HL-60/S4 treated with retinoic acid at 250 ng/mL for 4 days and 3 days (cell line): ENCODE results near the gene GDPD3.
"Not testable (repeated sequence)": the region's sequence is repeated elsewhere in the genome, so short reads cannot be mapped to it uniquely, and the experiment has no call there.

ENCODE experiments used
- in situ Hi-C: fragments of 300-500 bp; cut with MboI; formaldehyde crosslinking; loops from 2 replicates; pipeline ENCODE4 v1.7.0; 2022; ENCODE audit warnings: low sequenced_read_pairs

Gene GDPD3

DNA sequence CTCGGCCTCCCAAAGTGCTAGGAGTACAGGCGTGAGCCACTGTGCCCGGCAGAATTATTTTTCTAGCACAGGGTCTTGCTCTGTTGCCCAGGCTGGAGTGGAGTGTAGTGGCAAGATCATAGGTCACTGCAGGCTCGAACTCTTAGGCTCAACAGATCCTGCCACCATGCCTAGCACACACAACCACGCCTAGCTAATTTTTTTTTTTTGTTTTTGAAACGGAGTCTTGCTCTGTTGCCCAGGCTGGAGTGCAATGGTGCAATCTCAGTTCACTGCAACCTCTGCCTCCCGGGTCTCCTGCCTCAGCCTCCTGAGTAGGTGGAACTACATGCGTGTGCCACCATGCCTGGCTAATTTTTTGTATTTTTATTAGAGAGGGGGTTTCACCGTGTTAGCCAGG, 12.4 kb upstream of the GDPD3 start:
- in situ Hi-C loops = not testable (repeated sequence)

DNA sequence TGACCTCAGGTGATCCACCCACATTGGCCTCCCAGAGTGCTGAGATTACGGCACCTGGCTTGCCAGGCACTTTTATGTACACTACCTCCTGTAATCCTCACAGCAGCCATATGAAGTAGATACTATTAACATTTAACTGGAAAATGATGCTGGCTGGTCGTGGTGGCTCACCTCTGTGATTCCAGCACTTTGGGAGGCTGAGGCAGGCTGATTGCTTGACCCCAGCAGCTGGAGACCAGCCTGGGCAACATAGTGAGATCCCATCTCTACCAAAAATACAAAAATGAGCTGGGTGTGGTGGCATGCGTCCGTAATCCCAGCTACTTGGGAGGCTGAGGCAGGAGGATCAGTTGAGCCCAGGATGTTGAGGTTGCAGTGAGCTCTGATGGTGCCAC, 11.6 kb upstream of the GDPD3 start:
- in situ Hi-C loops = loop anchor here (25.0 kb wide), 1 partner anchor 287 kb away; the partner anchor contains the start of gene ZNF771

- in situ Hi-C loops = loop anchor here (25.0 kb wide), 1 partner anchor 290 kb away; the partner anchor contains the start of gene ZNF771
Observed at GRCh38 chr16:30122604-30123160, 9.3 kb upstream of the GDPD3 start.

DNA sequence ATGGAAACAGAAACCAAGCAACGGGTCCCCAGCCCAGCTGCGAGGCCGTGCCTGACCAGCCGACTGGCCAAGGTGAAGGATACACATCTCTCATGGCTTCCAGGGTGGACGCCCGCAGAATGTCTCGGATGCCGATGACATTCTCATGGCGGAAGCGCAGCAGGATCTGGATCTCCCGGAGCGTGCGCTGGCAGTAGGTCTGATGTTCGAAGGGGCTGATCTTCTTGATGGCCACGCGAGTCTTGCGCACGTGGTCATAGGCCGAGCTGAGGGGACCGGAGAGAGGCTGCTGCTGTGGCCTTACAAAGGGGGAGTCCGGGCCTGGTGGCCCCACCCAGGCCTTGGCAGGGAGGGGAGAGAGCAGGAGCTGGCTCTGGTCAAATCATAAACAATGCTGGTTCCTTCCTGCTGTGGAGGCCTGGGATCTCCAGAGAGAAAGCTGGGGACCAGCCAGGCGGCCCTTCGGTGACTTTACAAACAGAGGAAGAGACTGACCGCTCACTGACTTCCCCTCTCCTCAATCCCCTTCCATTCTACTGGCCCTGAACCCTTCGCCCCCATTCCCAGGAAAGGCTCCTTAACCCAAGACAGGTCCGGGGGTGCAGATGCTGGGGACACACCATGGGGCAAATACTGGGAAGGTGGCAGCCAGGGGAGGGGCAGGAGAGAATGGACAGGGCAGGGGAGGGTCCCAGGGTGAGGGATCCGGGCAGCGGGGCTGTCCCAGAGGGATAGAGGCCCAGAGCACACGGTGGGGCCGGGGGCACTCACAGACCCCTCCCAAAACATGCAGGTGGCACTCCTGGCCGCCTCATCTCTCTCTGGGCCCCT, 8.6 kb upstream of the GDPD3 start:
- in situ Hi-C loops = loop anchor here (25.0 kb wide), 1 partner anchor 290 kb away; the partner anchor contains the start of gene ZNF771

DNA sequence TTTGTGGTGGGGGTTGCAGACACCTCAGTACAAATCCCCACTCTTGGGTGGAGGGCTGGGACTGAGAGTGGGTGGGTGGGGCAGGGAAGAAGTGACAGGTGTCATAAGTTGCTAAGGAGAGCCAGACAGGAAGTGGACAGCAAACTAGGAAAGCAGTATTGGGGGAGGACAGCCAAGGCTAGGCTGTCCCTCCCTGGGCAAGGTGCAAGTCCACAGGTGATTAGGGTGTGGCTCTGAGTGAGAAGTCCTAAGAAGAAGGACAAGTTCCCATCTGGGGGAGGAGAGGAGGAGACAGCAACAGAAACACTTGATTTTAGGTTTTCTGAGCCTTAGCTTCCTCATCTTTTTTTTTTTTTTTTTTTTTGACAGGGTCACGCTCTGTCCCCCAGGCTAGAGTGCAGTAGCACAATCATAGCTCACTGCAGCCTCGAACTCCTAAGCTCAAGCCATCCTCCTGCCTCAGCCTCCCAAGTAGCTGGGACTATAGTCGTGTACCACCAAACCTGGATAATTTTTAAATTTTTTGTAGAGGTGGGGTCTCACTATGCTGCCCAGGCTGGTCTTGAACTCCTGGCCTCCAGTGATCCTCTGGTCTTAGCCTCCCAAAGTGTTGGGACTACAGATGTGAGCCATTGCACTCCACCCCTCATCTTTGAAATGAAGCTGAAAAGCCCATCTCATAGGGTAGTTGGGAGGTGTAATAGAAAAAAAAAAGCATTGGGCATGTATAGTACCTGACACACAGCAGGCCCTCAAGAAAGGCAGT, 7.2 kb upstream of the GDPD3 start:
- in situ Hi-C loops = loop anchor here (25.0 kb wide), 1 partner anchor 292 kb away; the partner anchor contains the start of gene ZNF771

GRCh38 chr16:30119428-30119827, 6.1 kb upstream of the GDPD3 start:
- in situ Hi-C loops = loop anchor here (25.0 kb wide), 1 partner anchor 293 kb away; the partner anchor contains the start of gene ZNF771

- in situ Hi-C loops = loop anchor here (25.0 kb wide), 1 partner anchor 295 kb away; the partner anchor contains the start of gene ZNF771
Observed at GRCh38 chr16:30117768-30118167, 4.4 kb upstream of the GDPD3 start.

DNA sequence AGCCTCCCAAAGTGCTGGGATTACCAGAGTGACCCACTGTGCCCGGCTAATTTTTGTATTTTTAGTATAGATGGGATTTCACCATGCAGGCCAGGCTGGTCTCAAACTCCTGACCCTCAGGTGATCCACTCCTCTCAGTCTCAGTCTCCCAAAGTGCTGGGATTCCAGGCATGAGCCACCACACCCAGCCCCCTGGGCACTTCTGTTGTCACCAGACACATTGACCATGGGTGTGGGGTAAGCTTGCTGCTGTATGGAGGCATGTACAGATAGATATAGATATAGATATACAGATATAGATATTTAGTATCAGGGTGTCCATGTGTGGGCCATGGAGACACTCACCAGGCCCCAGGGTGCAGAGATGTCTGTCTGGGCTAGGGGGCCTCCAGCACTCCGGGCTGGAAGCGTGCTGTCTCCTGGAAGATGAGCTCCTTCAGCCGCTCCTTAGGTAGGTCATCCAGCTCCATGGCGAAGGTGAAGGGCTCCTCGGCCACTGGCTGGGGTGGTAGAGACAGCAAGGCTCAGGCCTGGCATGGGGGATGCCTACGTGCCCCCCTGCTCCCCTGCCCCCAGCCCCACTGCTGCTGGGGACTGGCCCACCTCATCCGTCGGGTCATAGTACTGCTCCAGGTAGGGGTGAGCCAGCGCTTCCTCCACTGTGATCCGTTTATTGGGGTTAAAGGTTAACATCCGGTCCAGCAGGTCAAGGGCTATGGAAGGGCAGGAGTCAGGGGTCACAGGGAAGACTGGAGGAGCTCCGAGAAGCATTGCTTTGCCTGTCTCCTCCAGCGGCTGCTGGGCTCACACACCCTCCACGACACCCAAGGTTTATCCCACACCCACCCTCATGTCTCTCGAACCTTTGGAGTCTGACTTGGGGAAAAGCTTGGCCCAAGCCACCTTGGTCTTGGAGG, 3.2 kb upstream of the GDPD3 start:
- in situ Hi-C loops = loop anchor here (25.0 kb wide), 1 partner anchor 296 kb away; the partner anchor contains the start of gene ZNF771

DNA sequence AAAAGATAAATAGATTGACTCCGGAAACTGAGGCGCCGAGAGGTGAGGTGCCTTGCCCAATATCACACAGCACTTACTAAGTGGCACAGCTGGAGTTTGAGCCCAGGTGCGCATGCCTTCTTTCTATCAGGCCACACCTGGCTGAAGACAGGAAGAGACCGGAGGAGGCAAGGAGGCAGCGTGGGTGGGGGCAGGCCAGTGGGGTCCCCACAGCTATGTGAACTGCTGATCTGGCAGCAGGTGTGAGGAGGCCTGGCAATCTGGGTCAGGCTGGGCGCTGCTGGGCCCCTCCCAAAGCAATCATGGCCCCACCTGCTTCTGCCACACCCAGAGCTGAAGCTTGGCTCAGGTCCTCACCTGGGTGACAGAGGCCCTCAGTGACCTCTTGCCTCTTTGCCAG, 1.9 kb upstream of the GDPD3 start:
- in situ Hi-C loops = loop anchor here (25.0 kb wide), 1 partner anchor 297 kb away; the partner anchor contains the start of gene ZNF771

- in situ Hi-C loops = loop anchor here (25.0 kb wide), 1 partner anchor 297 kb away; the partner anchor contains the start of gene ZNF771
Observed at GRCh38 chr16:30114833-30115232, 1.5 kb upstream of the GDPD3 start.

- in situ Hi-C loops = loop anchor here (25.0 kb wide), 1 partner anchor 298 kb away; the partner anchor contains the start of gene ZNF771
Observed at GRCh38 chr16:30114411-30114810, 1.1 kb upstream of the GDPD3 start.

- in situ Hi-C loops = loop anchor here (25.0 kb wide), 1 partner anchor 298 kb away; the partner anchor contains the start of gene ZNF771
Observed at GRCh38 chr16:30113711-30114333, 485 bp upstream of the GDPD3 start.

- in situ Hi-C loops = loop anchor here (25.0 kb wide), 1 partner anchor 300 kb away; the partner anchor contains the start of gene ZNF771
Observed at GRCh38 chr16:30112197-30113030, 923 bp downstream of the GDPD3 start.

- in situ Hi-C loops = loop anchor here (25.0 kb wide), 1 partner anchor 302 kb away; the partner anchor contains the start of gene ZNF771
Observed at GRCh38 chr16:30110661-30111060, 2.7 kb downstream of the GDPD3 start.

DNA sequence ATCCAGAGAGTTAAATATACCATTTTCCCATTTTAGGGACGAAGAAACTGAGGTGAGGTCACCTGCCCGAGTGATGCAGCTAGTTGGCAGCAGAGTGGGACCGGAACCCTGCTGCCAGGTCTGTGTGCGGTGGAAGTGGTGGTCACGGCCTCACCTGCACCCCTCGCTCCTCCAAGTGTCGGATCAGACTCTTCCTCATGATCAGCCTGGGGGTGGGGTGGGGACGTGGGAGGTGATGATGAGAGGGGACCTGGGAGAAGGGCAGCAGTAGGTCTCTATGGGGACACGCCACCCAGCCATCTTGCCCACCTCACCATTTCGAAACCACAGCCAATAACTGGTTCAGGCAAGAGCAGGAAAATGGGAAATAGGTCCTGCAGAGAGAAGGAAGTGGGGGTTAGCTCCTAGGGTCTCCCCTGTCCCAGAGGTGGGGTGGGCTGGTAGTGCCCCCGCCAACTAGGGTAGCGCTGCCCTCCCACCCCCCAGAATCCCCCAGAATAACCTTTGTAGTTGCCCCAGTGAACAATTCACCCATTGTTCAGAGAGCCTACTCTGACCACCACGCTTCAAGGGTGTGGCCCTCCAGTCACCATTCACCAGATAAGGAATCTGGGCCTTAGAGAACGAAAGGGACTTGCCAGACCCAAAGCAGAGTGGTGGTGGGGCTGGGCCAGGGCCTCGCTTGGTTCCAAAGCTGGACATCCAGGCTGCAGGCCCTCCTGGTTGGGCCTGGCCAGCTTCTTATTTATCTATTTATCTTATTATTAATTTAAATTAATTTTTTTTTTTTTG, 5.1 kb downstream of the GDPD3 start:
- in situ Hi-C loops = loop anchor here (25.0 kb wide), 1 partner anchor 304 kb away; the partner anchor contains the start of gene ZNF771

DNA sequence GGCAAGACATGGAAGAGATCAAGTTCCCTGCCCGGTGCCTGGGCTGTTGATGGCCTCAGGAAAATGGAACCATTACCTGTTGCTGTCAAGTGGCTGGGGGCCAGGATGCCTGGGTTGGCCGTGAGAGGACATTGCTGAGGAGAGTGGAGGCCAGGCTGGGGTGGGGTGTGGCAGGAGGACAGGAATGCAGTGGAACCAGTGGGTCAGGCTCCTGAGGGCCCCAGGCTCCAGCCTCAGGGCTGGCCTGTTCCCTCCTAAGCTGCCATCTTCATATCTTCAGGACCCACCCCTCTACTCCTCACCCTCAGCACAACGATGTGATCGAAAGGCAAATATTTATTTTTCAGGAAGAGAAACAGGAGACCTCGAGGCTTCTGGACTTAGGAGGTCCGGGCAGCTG, 8.8 kb downstream of the GDPD3 start:
- in situ Hi-C loops = loop anchor here (25.0 kb wide), 1 partner anchor 308 kb away; the partner anchor contains the start of gene ZNF771

DNA sequence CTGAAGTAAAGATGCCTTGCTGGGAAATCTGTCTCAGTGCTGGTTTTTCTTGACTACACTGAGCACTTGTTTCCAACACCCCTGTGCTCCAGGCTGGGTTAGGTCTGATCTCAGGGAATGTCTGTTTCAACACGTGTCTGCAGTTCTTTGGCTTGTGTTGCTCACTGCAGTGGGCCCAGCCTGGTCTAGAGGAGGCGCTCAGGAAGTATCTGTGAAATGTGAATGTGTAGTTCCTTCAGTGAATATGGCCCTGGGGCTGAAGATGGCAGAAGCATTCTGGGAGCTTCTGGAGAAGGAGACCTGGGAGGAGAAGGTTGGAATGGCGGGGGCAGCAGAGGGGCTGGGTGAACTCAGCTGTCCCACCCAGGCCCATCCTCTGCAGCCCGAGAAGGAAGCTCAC, 9.2 kb downstream of the GDPD3 start:
- in situ Hi-C loops = loop anchor here (25.0 kb wide), 1 partner anchor 308 kb away; the partner anchor contains the start of gene ZNF771
